Loucy (cell line): ENCODE data around the gene FOXP4.

ENCODE experiments used
- H2AFZ ChIP-seq: fragments of 200-600 bp; sonication (generic); 2 replicates; pipeline ENCODE4 v1.6.0; 2016; ENCODE audit warnings: antibody characterized with exemption, mild to moderate bottlenecking, low read length, moderate library complexity
- H3F3A ChIP-seq: fragments of 200-600 bp; 2 replicates; pipeline ENCODE4 v1.6.0; 2016; ENCODE audit warnings: antibody characterized with exemption, low read depth, mild to moderate bottlenecking
- H3K27me3 ChIP-seq: fragments of 200-600 bp; sonication (generic); 2 replicates; pipeline ENCODE4 v1.6.1; 2014; ENCODE audit warnings: low read length, mild to moderate bottlenecking; ENCODE audit not compliant: insufficient read depth, poor library complexity, severe bottlenecking
- H3K36me3 ChIP-seq: fragments of 200-600 bp; sonication (generic); 2 replicates; pipeline ENCODE4 v1.6.1; 2016; ENCODE audit warnings: low read length; ENCODE audit not compliant: insufficient read depth
- H3K4me1 ChIP-seq: fragments of 200-600 bp; sonication (generic); 2 replicates; pipeline ENCODE4 v1.5.1; 2014; ENCODE audit warnings: low read length, mild to moderate bottlenecking; ENCODE audit not compliant: insufficient read depth, poor library complexity, severe bottlenecking
- H3K4me2 ChIP-seq: fragments of 200-600 bp; sonication (generic); 2 replicates; pipeline ENCODE4 v1.6.0; 2014; ENCODE audit warnings: antibody characterized with exemption, low read length, low read depth, mild to moderate bottlenecking; ENCODE audit not compliant: poor library complexity, severe bottlenecking
- H3K4me3 ChIP-seq: fragments of 200-600 bp; sonication (generic); 2 replicates; pipeline ENCODE4 v1.5.1; 2014; ENCODE audit warnings: low read length, mild to moderate bottlenecking, mixed read lengths; ENCODE audit not compliant: poor library complexity, severe bottlenecking
- H3K79me2 ChIP-seq: fragments of 200-600 bp; sonication (generic); 2 replicates; pipeline ENCODE4 v1.6.1; 2014; ENCODE audit warnings: low read length; ENCODE audit not compliant: insufficient read depth
- H3K9ac ChIP-seq: fragments of 200-600 bp; sonication (generic); 2 replicates; pipeline ENCODE4 v1.6.0; 2014; ENCODE audit warnings: mild to moderate bottlenecking, low read depth, low read length, moderate library complexity; ENCODE audit not compliant: poor library complexity, severe bottlenecking
- H3K9me2 ChIP-seq: fragments of 200-600 bp; sonication (generic); replicated peaks from 2 replicates; pipeline ENCODE4 v1.6.1; 2016; ENCODE audit warnings: low read depth, low read length, mixed read lengths
- H3K9me3 ChIP-seq: fragments of 200-600 bp; sonication (generic); 2 replicates; pipeline ENCODE4 v1.6.1; 2014; ENCODE audit warnings: mild to moderate bottlenecking, antibody characterized with exemption, low read length, low read depth; ENCODE audit not compliant: insufficient read depth
- H4K20me1 ChIP-seq: fragments of 200-600 bp; sonication (generic); 2 replicates; pipeline ENCODE4 v1.6.0; 2014; ENCODE audit warnings: antibody characterized with exemption, low read length, mild to moderate bottlenecking; ENCODE audit not compliant: insufficient read depth, poor library complexity, severe bottlenecking
- CTCF ChIP-seq: fragments of 200-600 bp; sonication (generic); conservative IDR thresholded peaks from 2 replicates; pipeline ENCODE4 v1.5.1; 2014; ENCODE audit warnings: mild to moderate bottlenecking, antibody characterized with exemption, low read length
- EZH2phosphoT487 ChIP-seq: fragments of 200-600 bp; IDR thresholded peaks from 2 replicates; pipeline ENCODE4 v1.6.1; 2018; ENCODE audit warnings: antibody characterized with exemption, mild to moderate bottlenecking, moderate library complexity, borderline replicate concordance

FOXP4 gene

GRCh38 chr6:41588111-41588510 lies 41.9 kb downstream of the FOXP4 start:
- TF ChIP-seq CTCF, result no peak
- no peak for TF ChIP-seq EZH2phosphoT487
- H3K9ac ChIP-seq, result no peak overlapping the region
- no peaks in the 10 kb centered on the region for H3K9me2 ChIP-seq
- no peaks in the 10 kb centered on the region for H3K27me3 ChIP-seq
- no peaks in the 10 kb centered on the region for H3K79me2 ChIP-seq
- H4K20me1 ChIP-seq, result no peaks in the 10 kb centered on the region
- no peaks in the 10 kb centered on the region for H3F3A ChIP-seq
- peaks cover 67% of the 10 kb centered on the region; the same call in 1 of the 2 replicates for H3K36me3 ChIP-seq
- peaks cover 6% of the 10 kb centered on the region for H3K4me1 ChIP-seq
- H3K4me2 ChIP-seq, result no peak overlapping the region
- no peaks in the 10 kb centered on the region for H3K9me3 ChIP-seq
- H2AFZ ChIP-seq, result no peak overlapping the region
- H3K4me3 ChIP-seq, result no peak overlapping the region

GRCh38 chr6:41589223-41589622 lies 43.0 kb downstream of the FOXP4 start:
- H2AFZ ChIP-seq, result no peak overlapping the region
- no peak overlapping the region for H3K9ac ChIP-seq
- no peak overlapping the region for H3K4me2 ChIP-seq
- H4K20me1 ChIP-seq, result no peaks in the 10 kb centered on the region
- no peaks in the 10 kb centered on the region for H3K79me2 ChIP-seq
- no peaks in the 10 kb centered on the region for H3K27me3 ChIP-seq
- H3K9me3 ChIP-seq, result no peaks in the 10 kb centered on the region
- no peak for TF ChIP-seq EZH2phosphoT487
- TF ChIP-seq CTCF, result no peak
- no peaks in the 10 kb centered on the region for H3K9me2 ChIP-seq
- H3F3A ChIP-seq, result no peaks in the 10 kb centered on the region
- no peak overlapping the region for H3K4me3 ChIP-seq
- H3K4me1 ChIP-seq, result peaks cover 6% of the 10 kb centered on the region
- peaks cover 62% of the 10 kb centered on the region; the same call in 1 of the 2 replicates for H3K36me3 ChIP-seq

- Histone ChIP-seq H3K9me3 (no peaks in the 10 kb centered on the region), H3K4me3 (no peak overlapping the region), H3K4me2 (no peak overlapping the region), H3K9ac (no peak overlapping the region), H3K27me3 (no peaks in the 10 kb centered on the region), H3F3A (no peaks in the 10 kb centered on the region), H2AFZ (no peak overlapping the region), H3K79me2 (no peaks in the 10 kb centered on the region), H3K9me2 (no peaks in the 10 kb centered on the region), H3K4me1 (peaks cover 6% of the 10 kb centered on the region), H3K36me3 (peaks cover 55% of the 10 kb centered on the region; the same call in 1 of the 2 replicates), H4K20me1 (no peaks in the 10 kb centered on the region)
- TF ChIP-seq EZH2phosphoT487 (no peak), CTCF (no peak)
Measured at GRCh38 chr6:41589636-41590622, 43.7 kb downstream of the FOXP4 start.
